Measurements from ENCODE around the gene SPDYE6. TPM values are rescaled to one million over a fixed set of nuclear protein-coding genes. Genes with fewer than 3 reads are reported as not detected.
A peak's percentile ranks its signal among the peaks of the same experiment; 100 is the strongest.
"Not testable (repeated sequence)": the region's sequence is repeated elsewhere in the genome, so short reads cannot be mapped to it uniquely, and the experiment has no call there.

SPDYE6 gene
- total RNA-seq, 1 donor from 2014 or later, result not detected

GRCh38 chr7:102326157-102326889, 29.9 kb downstream of the SPDYE6 start:
- peaks cover 29% of the 10 kb centered on the region for H3K27me3 Mint-ChIP-seq
- H3K9me3 Mint-ChIP-seq (ENCODE audit: low read depth), result no peaks in the 10 kb centered on the region
- no peaks in the 10 kb centered on the region for H3K4me1 Mint-ChIP-seq (ENCODE audit: low read depth)
- TF ChIP-seq CTCF (IDR thresholded peaks at IDR 0.05; ENCODE audit: unreplicated experiment), result no peak
- no peak overlapping the region for H3K4me3 Mint-ChIP-seq (ENCODE audit: low read depth)
- H3K36me3 Mint-ChIP-seq (ENCODE audit: insufficient read depth), result peaks cover 3% of the 10 kb centered on the region
- DNase-seq (ENCODE audit: low spot score, unreplicated experiment), result no peak
- no peak overlapping the region for H3K27ac Mint-ChIP-seq

- H3K27ac Mint-ChIP-seq; H3K4me3 Mint-ChIP-seq (ENCODE audit: low read depth); H3K9me3 Mint-ChIP-seq (ENCODE audit: low read depth); H3K4me1 Mint-ChIP-seq (ENCODE audit: low read depth); DNase-seq (ENCODE audit: low spot score, unreplicated experiment); H3K36me3 Mint-ChIP-seq (ENCODE audit: insufficient read depth): not testable (repeated sequence)
- peaks cover 31% of the 10 kb centered on the region for H3K27me3 Mint-ChIP-seq
These were observed 31.1 kb downstream of the SPDYE6 start for GRCh38 chr7:102325106-102325505.

- no peak for DNase-seq (ENCODE audit: low spot score, unreplicated experiment)
- H3K4me1 Mint-ChIP-seq (ENCODE audit: low read depth), result no peaks in the 10 kb centered on the region
- H3K27me3 Mint-ChIP-seq, result peaks cover 31% of the 10 kb centered on the region
- no peaks in the 10 kb centered on the region for H3K9me3 Mint-ChIP-seq (ENCODE audit: low read depth)
- no peak overlapping the region for H3K27ac Mint-ChIP-seq
- H3K36me3 Mint-ChIP-seq (ENCODE audit: insufficient read depth), result peaks cover 3% of the 10 kb centered on the region
- no peak for TF ChIP-seq CTCF (IDR thresholded peaks at IDR 0.05; ENCODE audit: unreplicated experiment)
- no peak overlapping the region for H3K4me3 Mint-ChIP-seq (ENCODE audit: low read depth)
These were observed 32.4 kb downstream of the SPDYE6 start for GRCh38 chr7:102323914-102324195.

- TF ChIP-seq CTCF (IDR thresholded peaks at IDR 0.05; ENCODE audit: unreplicated experiment), result no peak
- no peak overlapping the region for H3K4me3 Mint-ChIP-seq (ENCODE audit: low read depth)
- no peak for DNase-seq (ENCODE audit: low spot score, unreplicated experiment)
- peaks cover 19% of the 10 kb centered on the region for H3K27me3 Mint-ChIP-seq
- no peaks in the 10 kb centered on the region for H3K9me3 Mint-ChIP-seq (ENCODE audit: low read depth)
- peaks cover 3% of the 10 kb centered on the region for H3K36me3 Mint-ChIP-seq (ENCODE audit: insufficient read depth)
- H3K4me1 Mint-ChIP-seq (ENCODE audit: low read depth), result no peaks in the 10 kb centered on the region
- H3K27ac Mint-ChIP-seq, result no peak overlapping the region
These were observed 34.0 kb downstream of the SPDYE6 start for GRCh38 chr7:102322202-102322715.

GRCh38 chr7:102321351-102322201, 34.7 kb downstream of the SPDYE6 start:
- Mint-ChIP-seq H3K4me3 (ENCODE audit: low read depth) (no peak overlapping the region), H3K27ac (no peak overlapping the region), H3K27me3 (peaks cover 15% of the 10 kb centered on the region), H3K36me3 (ENCODE audit: insufficient read depth) (peaks cover 5% of the 10 kb centered on the region), H3K9me3 (ENCODE audit: low read depth) (no peaks in the 10 kb centered on the region), H3K4me1 (ENCODE audit: low read depth) (no peaks in the 10 kb centered on the region)
- DNase-seq (ENCODE audit: low spot score, unreplicated experiment), result no peak
- TF ChIP-seq CTCF (IDR thresholded peaks at IDR 0.05; ENCODE audit: unreplicated experiment), result peak; percentile 11
